Neural progenitor cell (in vitro differentiated cells): ENCODE measurements around the gene LRRC19. TPM values are rescaled to one million over a fixed set of nuclear protein-coding genes. Genes with fewer than 3 reads are reported as not detected.
A peak's percentile ranks its signal among the peaks of the same experiment; 100 is the strongest.

Experiments
- DNase-seq: peaks from one replicate; pipeline ENCODE4 v3.0.0-alpha.2; 2016; ENCODE audit warnings: low spot score
- H2AFZ ChIP-seq: fragments of 200-600 bp; sonication (generic); replicated peaks from 2 replicates; pipeline ENCODE4 v1.6.1; 2016; ENCODE audit warnings: antibody characterized with exemption
- H3F3A ChIP-seq: fragments of 200-600 bp; sonication (generic); 2 replicates; pipeline ENCODE4 v1.6.1; 2016; ENCODE audit warnings: antibody characterized with exemption, low read depth
- H3K27ac ChIP-seq: fragments of 200-600 bp; sonication (generic); 2 replicates; pipeline ENCODE4 v1.5.1; 2016; ENCODE audit warnings: mild to moderate bottlenecking
- H3K27me3 ChIP-seq: fragments of 200-600 bp; sonication (generic); 2 replicates; pipeline ENCODE4 v1.6.1; 2016; ENCODE audit warnings: mild to moderate bottlenecking, moderate library complexity
- H3K36me3 ChIP-seq: fragments of 200-600 bp; sonication (generic); 2 replicates; pipeline ENCODE4 v1.5.1; 2016
- H3K4me1 ChIP-seq: fragments of 200-600 bp; sonication (generic); 2 replicates; pipeline ENCODE4 v1.6.1; 2016; ENCODE audit warnings: mixed run types
- H3K4me2 ChIP-seq: fragments of 200-600 bp; sonication (generic); 2 replicates; pipeline ENCODE4 v1.6.1; 2016
- H3K4me3 ChIP-seq: fragments of 200-600 bp; sonication (generic); 2 replicates; pipeline ENCODE4 v1.5.1; 2016
- H3K79me2 ChIP-seq: fragments of 200-600 bp; sonication (generic); 2 replicates; pipeline ENCODE4 v1.6.1; 2016; ENCODE audit warnings: low read depth
- H3K9ac ChIP-seq: fragments of 200-600 bp; sonication (generic); 2 replicates; pipeline ENCODE4 v1.6.1; 2016
- H3K9me3 ChIP-seq: fragments of 200-600 bp; sonication (generic); 2 replicates; pipeline ENCODE4 v1.5.1; 2016; ENCODE audit warnings: low read depth
- H4K20me1 ChIP-seq: fragments of 200-600 bp; sonication (generic); 2 replicates; pipeline ENCODE4 v1.6.1; 2016; ENCODE audit warnings: low read depth
- H3K27ac Mint-ChIP-seq: 3 replicates; pipeline ENCODE4 v1.8.0; 2021; ENCODE audit warnings: mixed read lengths
- H3K27me3 Mint-ChIP-seq: 2 replicates; pipeline ENCODE4 v1.8.0; 2022; ENCODE audit warnings: low read depth, mild to moderate bottlenecking, inconsistent platforms, moderate library complexity, mixed read lengths; ENCODE audit not compliant: insufficient read depth
- H3K36me3 Mint-ChIP-seq: 3 replicates; pipeline ENCODE4 v1.8.0; 2021; ENCODE audit warnings: mixed read lengths
- H3K4me1 Mint-ChIP-seq: 3 replicates; pipeline ENCODE4 v1.8.0; 2021; ENCODE audit warnings: mixed read lengths
- H3K4me3 Mint-ChIP-seq: 3 replicates; pipeline ENCODE4 v1.8.0; 2021; ENCODE audit warnings: mild to moderate bottlenecking, moderate library complexity, mixed read lengths
- H3K9me3 Mint-ChIP-seq: 3 replicates; pipeline ENCODE4 v1.8.0; 2020; ENCODE audit warnings: mixed read lengths
- CTCF ChIP-seq: fragments of 200-600 bp; sonication (generic); IDR thresholded peaks from 2 replicates; pipeline ENCODE4 v1.5.1; 2017; ENCODE audit warnings: antibody characterized with exemption, mild to moderate bottlenecking
- EZH2 ChIP-seq: fragments of 200-600 bp; sonication (generic); IDR thresholded peaks from 2 replicates; pipeline ENCODE4 v1.6.1; 2017; ENCODE audit warnings: antibody characterized with exemption, mild to moderate bottlenecking, moderate library complexity
- EZH2phosphoT487 ChIP-seq: fragments of 200-600 bp; sonication (generic); IDR thresholded peaks from 2 replicates; pipeline ENCODE4 v1.6.1; 2017; ENCODE audit warnings: antibody characterized with exemption
- total RNA-seq: library from RNA; depleted of rRNA; stranded (reverse); fragments of >200 nt; gene quantifications from 2 replicates; pipeline ENCODE4 v1.2.3, GENCODE V29; 2015; ENCODE audit warnings: low replicate concordance

LRRC19 gene
- total RNA-seq, 1 donor from 2014 or later: not detected

- H3K4me1 Mint-ChIP-seq: peaks cover 17% of the 10 kb centered on the region
- H3K27ac ChIP-seq: peak overlapping the region; percentile 77
- TF ChIP-seq CTCF: no peak
- no peak for TF ChIP-seq EZH2phosphoT487
- TF ChIP-seq EZH2: no peak
- peak overlapping the region; percentile 100 for H3K27ac Mint-ChIP-seq
- H4K20me1 ChIP-seq: no peaks in the 10 kb centered on the region
- H3K79me2 ChIP-seq: peaks cover 38% of the 10 kb centered on the region
- peaks cover 12% of the 10 kb centered on the region for H3K36me3 Mint-ChIP-seq
- peaks cover 14% of the 10 kb centered on the region for H3K4me1 ChIP-seq
- peak; percentile 10 for DNase-seq
- H3K36me3 ChIP-seq: peaks cover 3% of the 10 kb centered on the region
- no peaks in the 10 kb centered on the region for H3K9me3 ChIP-seq
- H3K27me3 ChIP-seq: no peaks in the 10 kb centered on the region
- H3K27me3 Mint-ChIP-seq: no peaks in the 10 kb centered on the region
- H2AFZ ChIP-seq: peak overlapping the region; percentile 95
- H3K4me3 Mint-ChIP-seq: peak overlapping the region; percentile 94
- peak overlapping the region; percentile 69 for H3K9ac ChIP-seq
- peak overlapping the region; percentile 87 for H3K4me2 ChIP-seq
- H3K4me3 ChIP-seq: peak overlapping the region; percentile 70
- peaks cover 23% of the 10 kb centered on the region for H3F3A ChIP-seq
- H3K9me3 Mint-ChIP-seq: no peaks in the 10 kb centered on the region
Measured at GRCh38 chr9:26955222-26955903, 50.1 kb downstream of the LRRC19 start.

GRCh38 chr9:26954050-26954508, 51.4 kb downstream of the LRRC19 start:
- H3K79me2 ChIP-seq: peaks cover 25% of the 10 kb centered on the region
- H4K20me1 ChIP-seq: no peaks in the 10 kb centered on the region
- Mint-ChIP-seq H3K4me1 (peaks cover 17% of the 10 kb centered on the region), H3K4me3 (no peak overlapping the region), H3K9me3 (no peaks in the 10 kb centered on the region), H3K36me3 (peaks cover 12% of the 10 kb centered on the region), H3K27me3 (no peaks in the 10 kb centered on the region), H3K27ac (peak overlapping the region; percentile 57)
- no peak overlapping the region for H3K4me2 ChIP-seq
- no peak overlapping the region for H3K27ac ChIP-seq
- H3F3A ChIP-seq: peaks cover 23% of the 10 kb centered on the region
- H3K27me3 ChIP-seq: no peaks in the 10 kb centered on the region
- TF ChIP-seq EZH2phosphoT487: no peak
- no peak for TF ChIP-seq EZH2
- TF ChIP-seq CTCF: no peak
- H3K4me1 ChIP-seq: peaks cover 14% of the 10 kb centered on the region
- no peaks in the 10 kb centered on the region for H3K9me3 ChIP-seq
- no peak for DNase-seq
- H2AFZ ChIP-seq: no peak overlapping the region
- H3K4me3 ChIP-seq: no peak overlapping the region
- H3K36me3 ChIP-seq: peaks cover 3% of the 10 kb centered on the region
- H3K9ac ChIP-seq: no peak overlapping the region

GRCh38 chr9:26951794-26952193, 53.7 kb downstream of the LRRC19 start:
- H3K27ac ChIP-seq: no peak overlapping the region
- H2AFZ ChIP-seq: no peak overlapping the region
- H3K79me2 ChIP-seq: peaks cover 10% of the 10 kb centered on the region
- peaks cover 11% of the 10 kb centered on the region for H3K4me1 ChIP-seq
- TF ChIP-seq CTCF: no peak
- TF ChIP-seq EZH2phosphoT487: no peak
- TF ChIP-seq EZH2: no peak
- H3K36me3 ChIP-seq: no peaks in the 10 kb centered on the region
- no peaks in the 10 kb centered on the region for H3K9me3 Mint-ChIP-seq
- no peak overlapping the region for H3K9ac ChIP-seq
- DNase-seq: no peak
- no peaks in the 10 kb centered on the region for H3K9me3 ChIP-seq
- H3K4me2 ChIP-seq: no peak overlapping the region
- H3K4me3 Mint-ChIP-seq: no peak overlapping the region
- no peak overlapping the region for H3K27ac Mint-ChIP-seq
- no peaks in the 10 kb centered on the region for H3K27me3 ChIP-seq
- no peaks in the 10 kb centered on the region for H4K20me1 ChIP-seq
- no peak overlapping the region for H3K4me3 ChIP-seq
- H3K27me3 Mint-ChIP-seq: peaks cover 3% of the 10 kb centered on the region
- peaks cover 24% of the 10 kb centered on the region for H3F3A ChIP-seq
- H3K4me1 Mint-ChIP-seq: peaks cover 18% of the 10 kb centered on the region
- H3K36me3 Mint-ChIP-seq: no peaks in the 10 kb centered on the region
